ENCODE results near the gene GALNT14.

- TF ChIP-seq CTCF (IDR thresholded peaks at IDR 0.05) (no peak), EZH2 (IDR thresholded peaks at IDR 0.05) (no peak)
These were observed 227.6 kb downstream of the GALNT14 start for GRCh38 chr2:30910686-30911085.
